Measurements from ENCODE around the gene NPIPB8. TPM values are rescaled to one million over a fixed set of nuclear protein-coding genes. Genes with fewer than 3 reads are reported as not detected.
"Not testable (repeated sequence)": the region's sequence is repeated elsewhere in the genome, so short reads cannot be mapped to it uniquely, and the experiment has no call there.

NPIPB8 gene
- total RNA-seq, 1 experiment from 2014 or later = not detected

DNA sequence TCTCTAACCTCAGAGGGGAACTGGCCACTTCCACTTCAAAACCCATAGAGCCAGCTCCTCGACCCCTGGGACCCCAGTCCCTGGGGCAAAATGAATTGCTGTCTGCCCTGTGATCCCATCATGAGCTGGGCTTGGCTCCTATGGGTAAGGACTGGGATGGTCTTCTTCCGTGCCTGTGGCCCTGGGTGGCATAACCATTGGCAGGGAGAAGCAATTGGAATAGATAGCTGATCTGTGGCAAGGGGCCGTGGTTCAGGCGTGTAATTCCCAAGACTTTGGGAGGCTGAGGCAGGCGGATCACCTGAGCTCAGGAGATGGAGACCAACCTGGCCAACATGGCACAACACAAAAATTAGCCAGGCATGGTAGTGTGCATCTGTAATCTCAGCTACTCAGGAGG lies 45.4 kb upstream of the NPIPB8 start:
- in situ Hi-C loops (cut with HindIII; ENCODE audit: low pct_unique_long_range_greater_than_20kb, low sequenced_read_pairs) = no loop called here
- H3K4me1 ChIP-seq (ENCODE audit: control insufficient read depth, insufficient read depth, low read length) = no peaks in the 10 kb centered on the region
- no peaks in the 10 kb centered on the region for H3K36me3 ChIP-seq (ENCODE audit: control insufficient read depth, insufficient read depth, low read length)
- intact Hi-C loops (cut with micrococcal nuclease; ENCODE audit: unreplicated experiment) = no loop called here
- BruUV-seq (replicated peaks) = no TSS peak
- H3K9me3 ChIP-seq (ENCODE audit: control insufficient read depth, insufficient read depth, low read depth, low read length) = no peaks in the 10 kb centered on the region
- ATAC-seq (no peak), DNase-seq (ENCODE audit: low read depth, low spot score) (no peak)
- CTCF ChIA-PET = no interaction called here
- H3K27me3 ChIP-seq (ENCODE audit: control insufficient read depth, insufficient read depth, low read length) = no peaks in the 10 kb centered on the region
- H3K27ac ChIP-seq (ENCODE audit: low read length) = no peak overlapping the region
- POLR2A ChIA-PET = no interaction called here
- no peak overlapping the region for H3K4me3 ChIP-seq (ENCODE audit: low read depth in 2 of 2, low read length in 2 of 2)
- no peak for TF ChIP-seq POLR2AphosphoS5 (IDR thresholded peaks at IDR 0.05; ENCODE audit: low read depth, low read length)
- TF ChIP-seq, protein P1, sequence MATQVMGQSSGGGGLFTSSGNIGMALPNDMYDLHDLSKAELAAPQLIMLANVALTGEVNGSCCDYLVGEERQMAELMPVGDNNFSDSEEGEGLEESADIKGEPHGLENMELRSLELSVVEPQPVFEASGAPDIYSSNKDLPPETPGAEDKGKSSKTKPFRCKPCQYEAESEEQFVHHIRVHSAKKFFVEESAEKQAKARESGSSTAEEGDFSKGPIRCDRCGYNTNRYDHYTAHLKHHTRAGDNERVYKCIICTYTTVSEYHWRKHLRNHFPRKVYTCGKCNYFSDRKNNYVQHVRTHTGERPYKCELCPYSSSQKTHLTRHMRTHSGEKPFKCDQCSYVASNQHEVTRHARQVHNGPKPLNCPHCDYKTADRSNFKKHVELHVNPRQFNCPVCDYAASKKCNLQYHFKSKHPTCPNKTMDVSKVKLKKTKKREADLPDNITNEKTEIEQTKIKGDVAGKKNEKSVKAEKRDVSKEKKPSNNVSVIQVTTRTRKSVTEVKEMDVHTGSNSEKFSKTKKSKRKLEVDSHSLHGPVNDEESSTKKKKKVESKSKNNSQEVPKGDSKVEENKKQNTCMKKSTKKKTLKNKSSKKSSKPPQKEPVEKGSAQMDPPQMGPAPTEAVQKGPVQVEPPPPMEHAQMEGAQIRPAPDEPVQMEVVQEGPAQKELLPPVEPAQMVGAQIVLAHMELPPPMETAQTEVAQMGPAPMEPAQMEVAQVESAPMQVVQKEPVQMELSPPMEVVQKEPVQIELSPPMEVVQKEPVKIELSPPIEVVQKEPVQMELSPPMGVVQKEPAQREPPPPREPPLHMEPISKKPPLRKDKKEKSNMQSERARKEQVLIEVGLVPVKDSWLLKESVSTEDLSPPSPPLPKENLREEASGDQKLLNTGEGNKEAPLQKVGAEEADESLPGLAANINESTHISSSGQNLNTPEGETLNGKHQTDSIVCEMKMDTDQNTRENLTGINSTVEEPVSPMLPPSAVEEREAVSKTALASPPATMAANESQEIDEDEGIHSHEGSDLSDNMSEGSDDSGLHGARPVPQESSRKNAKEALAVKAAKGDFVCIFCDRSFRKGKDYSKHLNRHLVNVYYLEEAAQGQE (IDR thresholded peaks at IDR 0.05; ENCODE audit: insufficient read depth in 1 of 2, low read depth in 2 of 2, low read length in 1 of 2) = no peak
- no peak for TF ChIP-seq TCF7L2 (IDR thresholded peaks at IDR 0.05; ENCODE audit: low read depth, low read length)
- TF ChIP-seq, protein P2, sequence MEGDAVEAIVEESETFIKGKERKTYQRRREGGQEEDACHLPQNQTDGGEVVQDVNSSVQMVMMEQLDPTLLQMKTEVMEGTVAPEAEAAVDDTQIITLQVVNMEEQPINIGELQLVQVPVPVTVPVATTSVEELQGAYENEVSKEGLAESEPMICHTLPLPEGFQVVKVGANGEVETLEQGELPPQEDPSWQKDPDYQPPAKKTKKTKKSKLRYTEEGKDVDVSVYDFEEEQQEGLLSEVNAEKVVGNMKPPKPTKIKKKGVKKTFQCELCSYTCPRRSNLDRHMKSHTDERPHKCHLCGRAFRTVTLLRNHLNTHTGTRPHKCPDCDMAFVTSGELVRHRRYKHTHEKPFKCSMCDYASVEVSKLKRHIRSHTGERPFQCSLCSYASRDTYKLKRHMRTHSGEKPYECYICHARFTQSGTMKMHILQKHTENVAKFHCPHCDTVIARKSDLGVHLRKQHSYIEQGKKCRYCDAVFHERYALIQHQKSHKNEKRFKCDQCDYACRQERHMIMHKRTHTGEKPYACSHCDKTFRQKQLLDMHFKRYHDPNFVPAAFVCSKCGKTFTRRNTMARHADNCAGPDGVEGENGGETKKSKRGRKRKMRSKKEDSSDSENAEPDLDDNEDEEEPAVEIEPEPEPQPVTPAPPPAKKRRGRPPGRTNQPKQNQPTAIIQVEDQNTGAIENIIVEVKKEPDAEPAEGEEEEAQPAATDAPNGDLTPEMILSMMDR (IDR thresholded peaks at IDR 0.05) = no peak
- no peak for TF ChIP-seq SIN3A (IDR thresholded peaks at IDR 0.05; ENCODE audit: borderline replicate concordance, insufficient read depth, low read depth, low read length)

DNA sequence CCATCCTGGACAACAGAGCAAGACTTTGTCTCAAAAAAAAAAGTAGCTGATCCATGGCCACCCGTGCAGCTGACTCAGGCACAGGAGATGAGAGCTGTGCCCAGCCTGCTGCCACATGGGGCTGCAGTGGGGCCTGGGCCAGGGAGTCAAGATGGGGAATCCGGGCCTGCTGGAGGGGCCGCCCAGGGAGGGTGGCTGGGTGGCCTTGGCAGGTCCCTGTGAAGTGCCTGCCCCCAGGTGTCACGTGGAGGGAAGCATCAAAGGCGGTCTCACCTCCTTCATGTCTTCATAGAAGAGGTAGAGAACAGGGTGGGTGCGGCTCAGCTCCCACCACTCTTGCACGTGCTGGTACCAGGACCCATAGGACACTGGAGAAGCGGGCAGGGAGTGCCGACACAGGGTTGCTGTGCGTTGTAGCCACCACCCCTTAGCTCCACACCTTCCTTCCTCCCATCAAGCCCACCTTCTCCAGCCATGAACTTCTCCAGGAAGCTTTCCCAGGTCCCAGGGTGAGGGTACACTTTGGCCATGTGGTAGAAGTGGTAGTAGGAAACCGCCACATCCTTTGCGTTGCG lies 44.8 kb upstream of the NPIPB8 start:
- intact Hi-C loops (cut with micrococcal nuclease; ENCODE audit: unreplicated experiment) = no loop called here
- H3K36me3 ChIP-seq (ENCODE audit: control insufficient read depth, insufficient read depth, low read length) = no peaks in the 10 kb centered on the region
- no peaks in the 10 kb centered on the region for H3K4me1 ChIP-seq (ENCODE audit: control insufficient read depth, insufficient read depth, low read length)
- in situ Hi-C loops (cut with HindIII; ENCODE audit: low pct_unique_long_range_greater_than_20kb, low sequenced_read_pairs) = no loop called here
- CTCF ChIA-PET = no interaction called here
- H3K9me3 ChIP-seq (ENCODE audit: control insufficient read depth, insufficient read depth, low read depth, low read length) = no peaks in the 10 kb centered on the region
- TF ChIP-seq SIN3A (IDR thresholded peaks at IDR 0.05; ENCODE audit: borderline replicate concordance, insufficient read depth, low read depth, low read length) (no peak), POLR2AphosphoS5 (IDR thresholded peaks at IDR 0.05; ENCODE audit: low read depth, low read length) (no peak), TCF7L2 (IDR thresholded peaks at IDR 0.05; ENCODE audit: low read depth, low read length) (no peak)
- TF ChIP-seq, protein P1 (IDR thresholded peaks at IDR 0.05; ENCODE audit: insufficient read depth in 1 of 2, low read depth in 2 of 2, low read length in 1 of 2) = no peak
- TF ChIP-seq, protein P2 (IDR thresholded peaks at IDR 0.05) = no peak
- POLR2A ChIA-PET = no interaction called here
- DNase-seq (ENCODE audit: low read depth, low spot score) (no peak), ATAC-seq (no peak)
- BruUV-seq (replicated peaks) = no TSS peak
- H3K27ac ChIP-seq (ENCODE audit: low read length) = no peak overlapping the region
- no peaks in the 10 kb centered on the region for H3K27me3 ChIP-seq (ENCODE audit: control insufficient read depth, insufficient read depth, low read length)
- H3K4me3 ChIP-seq (ENCODE audit: low read depth in 2 of 2, low read length in 2 of 2) = no peak overlapping the region

DNA sequence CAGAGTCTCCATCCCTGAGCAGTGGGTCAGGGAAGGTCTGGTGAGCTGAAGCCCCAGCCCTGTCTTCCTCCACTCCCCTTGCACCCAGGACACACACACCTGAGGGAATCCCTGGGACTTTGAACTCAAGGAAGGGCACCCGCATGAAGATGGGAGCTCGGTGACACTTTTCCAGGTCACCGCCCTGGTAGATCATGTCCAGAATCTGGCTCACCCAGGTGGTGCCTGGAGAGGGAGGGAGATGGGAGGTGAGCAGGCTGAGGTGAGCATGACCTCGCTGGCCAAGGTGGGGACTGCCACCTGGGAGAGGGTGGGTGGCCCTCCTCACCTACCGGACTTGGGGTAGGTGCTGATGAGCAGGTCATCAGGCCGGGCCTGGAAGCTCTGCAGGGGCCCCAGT lies 42.4 kb upstream of the NPIPB8 start:
- H3K4me1 ChIP-seq (ENCODE audit: control insufficient read depth, insufficient read depth, low read length); CTCF ChIA-PET; H3K4me3 ChIP-seq (ENCODE audit: low read depth in 2 of 2, low read length in 2 of 2); BruUV-seq (replicated peaks); H3K27me3 ChIP-seq (ENCODE audit: control insufficient read depth, insufficient read depth, low read length); in situ Hi-C loops (cut with HindIII; ENCODE audit: low pct_unique_long_range_greater_than_20kb, low sequenced_read_pairs); intact Hi-C loops (cut with micrococcal nuclease; ENCODE audit: unreplicated experiment); H3K27ac ChIP-seq (ENCODE audit: low read length); ATAC-seq; DNase-seq (ENCODE audit: low read depth, low spot score); H3K9me3 ChIP-seq (ENCODE audit: control insufficient read depth, insufficient read depth, low read depth, low read length); POLR2A ChIA-PET; H3K36me3 ChIP-seq (ENCODE audit: control insufficient read depth, insufficient read depth, low read length): not testable (repeated sequence)
